Bone marrow (tissue), 2 donors: ENCODE measurements around the gene FRMD6.
"Not testable (repeated sequence)": the region's sequence is repeated elsewhere in the genome, so short reads cannot be mapped to it uniquely, and the experiment has no call there.

ENCODE experiments used
- DNase-seq, 2 donors: peaks; one replicate each; lab custom pipeline; 2025; lab: John Stamatoyannopoulos, UW

The FRMD6 gene

GRCh38 chr14:51630987-51631386 is 20.7 kb upstream of the FRMD6 start:
- no peak for DNase-seq

- not testable (repeated sequence) for DNase-seq
These were observed 18.4 kb upstream of the FRMD6 start for GRCh38 chr14:51633298-51633697.

GRCh38 chr14:51636109-51636508 is 15.6 kb upstream of the FRMD6 start:
- no peak for DNase-seq

- no peak for DNase-seq
These were observed 13.4 kb upstream of the FRMD6 start for GRCh38 chr14:51638071-51638944.

- DNase-seq, result no peak
These were observed 11.9 kb upstream of the FRMD6 start for GRCh38 chr14:51639668-51640316.

- DNase-seq, result no peak
These were observed 8.6 kb upstream of the FRMD6 start for GRCh38 chr14:51643140-51643539.

- DNase-seq, result no peak
These were observed 7.3 kb upstream of the FRMD6 start for GRCh38 chr14:51644217-51644933.

GRCh38 chr14:51648296-51648695 is 3.4 kb upstream of the FRMD6 start:
- no peak for DNase-seq

GRCh38 chr14:51650716-51651387 is 858 bp upstream of the FRMD6 start:
- DNase-seq, result no peak

- no peak for DNase-seq
These were observed 713 bp downstream of the FRMD6 start for GRCh38 chr14:51652168-51653078.

GRCh38 chr14:51653079-51653774 is 1.5 kb downstream of the FRMD6 start:
- no peak for DNase-seq

GRCh38 chr14:51653775-51654532 is 2.2 kb downstream of the FRMD6 start:
- no peak for DNase-seq

GRCh38 chr14:51654533-51654845 is 2.8 kb downstream of the FRMD6 start:
- no peak for DNase-seq

- no peak for DNase-seq
These were observed 6.1 kb downstream of the FRMD6 start for GRCh38 chr14:51657762-51658161.

- no peak for DNase-seq
These were observed 6.9 kb downstream of the FRMD6 start for GRCh38 chr14:51658441-51659173.

- no peak for DNase-seq
These were observed 9.0 kb downstream of the FRMD6 start for GRCh38 chr14:51660741-51661140.

- no peak for DNase-seq
These were observed 9.8 kb downstream of the FRMD6 start for GRCh38 chr14:51661504-51661903.

- DNase-seq, result no peak
These were observed 12.1 kb downstream of the FRMD6 start for GRCh38 chr14:51663783-51664326.

GRCh38 chr14:51666070-51666469 is 14.4 kb downstream of the FRMD6 start:
- no peak for DNase-seq
